Measurements from ENCODE around the gene IPO11.

Gene IPO11

GRCh38 chr5:62594364-62594984 is 181.9 kb downstream of the IPO11 start:
- no peak for DNase-seq (ENCODE audit: low read depth in 2 of 2)
- H3K4me3 ChIP-seq (replicated peaks in 1 of 2; ENCODE audit: low read depth in 2 of 2, low read length in 2 of 2) = no peak overlapping the region
- TF ChIP-seq CTCF (IDR thresholded peaks at IDR 0.05; ENCODE audit: low read depth, low read length) = no peak

DNA sequence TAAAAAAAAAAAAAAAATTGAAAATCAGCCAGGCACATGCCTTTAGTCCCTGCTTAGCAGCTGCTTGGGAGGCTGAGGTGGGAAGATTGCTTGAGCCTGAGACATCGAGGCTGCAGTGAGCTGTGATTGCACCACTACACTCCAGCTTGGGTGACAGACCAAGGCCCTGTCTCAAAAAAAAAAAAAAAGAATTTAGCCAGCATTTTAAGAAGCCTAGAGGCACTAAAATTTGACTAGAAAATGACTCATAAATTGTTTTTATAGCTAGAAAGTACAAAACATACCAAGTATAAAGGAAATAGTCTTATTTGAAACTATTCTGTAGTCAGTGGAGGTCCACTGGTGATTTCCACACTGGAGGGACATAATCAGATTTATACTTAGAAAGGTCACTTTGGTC is 183.5 kb downstream of the IPO11 start:
- no peak for TF ChIP-seq CTCF (IDR thresholded peaks at IDR 0.05; ENCODE audit: low read depth, low read length)
- peak in 1 of 2 donors; percentile 50 for DNase-seq (ENCODE audit: low read depth in 2 of 2)
- no peak overlapping the region for H3K4me3 ChIP-seq (replicated peaks in 1 of 2; ENCODE audit: low read depth in 2 of 2, low read length in 2 of 2)

- DNase-seq (ENCODE audit: low read depth in 2 of 2) = peak in 1 of 2 donors; percentile 35
- no peak overlapping the region for H3K4me3 ChIP-seq (replicated peaks in 1 of 2; ENCODE audit: low read depth in 2 of 2, low read length in 2 of 2)
- no peak for TF ChIP-seq CTCF (IDR thresholded peaks at IDR 0.05; ENCODE audit: low read depth, low read length)
Observed at GRCh38 chr5:62596691-62597090, 184.1 kb downstream of the IPO11 start.

- TF ChIP-seq CTCF (IDR thresholded peaks at IDR 0.05; ENCODE audit: low read depth, low read length) = no peak
- no peak for DNase-seq (ENCODE audit: low read depth in 2 of 2)
- no peak overlapping the region for H3K4me3 ChIP-seq (replicated peaks in 1 of 2; ENCODE audit: low read depth in 2 of 2, low read length in 2 of 2)
Observed at GRCh38 chr5:62597314-62597713, 184.8 kb downstream of the IPO11 start.

GRCh38 chr5:62600560-62601252 is 188.1 kb downstream of the IPO11 start:
- no peak for TF ChIP-seq CTCF (IDR thresholded peaks at IDR 0.05; ENCODE audit: low read depth, low read length)

GRCh38 chr5:62603934-62604333 is 191.4 kb downstream of the IPO11 start:
- no peak for TF ChIP-seq CTCF (IDR thresholded peaks at IDR 0.05; ENCODE audit: low read depth, low read length)
- no peak overlapping the region for H3K4me3 ChIP-seq (replicated peaks in 1 of 2; ENCODE audit: low read depth in 2 of 2, low read length in 2 of 2)
- no peak for DNase-seq (ENCODE audit: low read depth in 2 of 2)

More at GRCh38 chr5:62600560-62601252, 188.1 kb downstream of the IPO11 start:
- no peak for DNase-seq (ENCODE audit: low read depth in 2 of 2)
- no peak overlapping the region for H3K4me3 ChIP-seq (replicated peaks in 1 of 2; ENCODE audit: low read depth in 2 of 2, low read length in 2 of 2)

Data from cardiac fibroblast (primary cell).